Choroid plexus epithelial cell (primary cell): ENCODE measurements around the gene CERT1.
A peak's percentile ranks its signal among the peaks of the same experiment; 100 is the strongest.

Experiments
- DNase-seq: peaks from one replicate; pipeline ENCODE4 v3.0.0-alpha.2; 2010; ENCODE audit warnings: low read depth
- H3K4me3 ChIP-seq: 2 replicates; pipeline ENCODE4 v1.5.1; 2011; ENCODE audit warnings: low read depth, mild to moderate bottlenecking, control low read depth, low read length, moderate library complexity
- TF ChIP-seq, protein P1 (sequence below): conservative IDR thresholded peaks from 2 replicates; pipeline ENCODE4 v1.5.1; 2011; ENCODE audit warnings: low read depth, mild to moderate bottlenecking, control low read depth, inconsistent platforms, low read length, moderate library complexity

Gene CERT1

GRCh38 chr5:75342836-75343235 lies 168.6 kb downstream of the CERT1 start:
- H3K4me3 ChIP-seq: no peak overlapping the region
- DNase-seq: no peak
- TF ChIP-seq, protein P1, sequence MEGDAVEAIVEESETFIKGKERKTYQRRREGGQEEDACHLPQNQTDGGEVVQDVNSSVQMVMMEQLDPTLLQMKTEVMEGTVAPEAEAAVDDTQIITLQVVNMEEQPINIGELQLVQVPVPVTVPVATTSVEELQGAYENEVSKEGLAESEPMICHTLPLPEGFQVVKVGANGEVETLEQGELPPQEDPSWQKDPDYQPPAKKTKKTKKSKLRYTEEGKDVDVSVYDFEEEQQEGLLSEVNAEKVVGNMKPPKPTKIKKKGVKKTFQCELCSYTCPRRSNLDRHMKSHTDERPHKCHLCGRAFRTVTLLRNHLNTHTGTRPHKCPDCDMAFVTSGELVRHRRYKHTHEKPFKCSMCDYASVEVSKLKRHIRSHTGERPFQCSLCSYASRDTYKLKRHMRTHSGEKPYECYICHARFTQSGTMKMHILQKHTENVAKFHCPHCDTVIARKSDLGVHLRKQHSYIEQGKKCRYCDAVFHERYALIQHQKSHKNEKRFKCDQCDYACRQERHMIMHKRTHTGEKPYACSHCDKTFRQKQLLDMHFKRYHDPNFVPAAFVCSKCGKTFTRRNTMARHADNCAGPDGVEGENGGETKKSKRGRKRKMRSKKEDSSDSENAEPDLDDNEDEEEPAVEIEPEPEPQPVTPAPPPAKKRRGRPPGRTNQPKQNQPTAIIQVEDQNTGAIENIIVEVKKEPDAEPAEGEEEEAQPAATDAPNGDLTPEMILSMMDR: no peak

GRCh38 chr5:75341934-75342333 lies 169.5 kb downstream of the CERT1 start:
- DNase-seq: no peak
- TF ChIP-seq, protein P1: no peak
- no peak overlapping the region for H3K4me3 ChIP-seq

GRCh38 chr5:75340714-75341478 lies 170.5 kb downstream of the CERT1 start:
- no peak overlapping the region for H3K4me3 ChIP-seq

DNA sequence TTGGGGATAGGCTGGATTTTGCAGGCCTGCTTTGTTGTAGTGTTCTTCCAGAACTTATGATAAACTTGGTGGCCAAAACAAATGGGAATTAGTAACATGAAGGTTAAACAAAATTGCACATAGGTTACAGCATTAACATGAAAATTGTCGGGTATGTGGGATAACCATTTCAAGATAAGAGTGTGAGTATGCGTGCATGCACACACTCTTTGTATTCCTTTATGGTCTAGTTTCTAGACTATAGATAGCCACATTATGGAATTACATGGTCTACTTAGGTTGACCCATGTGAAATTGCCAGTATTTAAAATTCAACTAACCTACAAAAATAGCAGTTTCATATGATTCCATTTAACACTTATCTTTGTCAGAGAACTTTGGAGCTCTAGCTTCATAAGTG lies 173.0 kb downstream of the CERT1 start:
- TF ChIP-seq, protein P1: no peak
- DNase-seq: no peak
- peak overlapping the region; percentile 67 for H3K4me3 ChIP-seq

More at GRCh38 chr5:75340714-75341478, 170.5 kb downstream of the CERT1 start:
- TF ChIP-seq, protein P1: no peak
- DNase-seq: peak; percentile 53

DNA sequence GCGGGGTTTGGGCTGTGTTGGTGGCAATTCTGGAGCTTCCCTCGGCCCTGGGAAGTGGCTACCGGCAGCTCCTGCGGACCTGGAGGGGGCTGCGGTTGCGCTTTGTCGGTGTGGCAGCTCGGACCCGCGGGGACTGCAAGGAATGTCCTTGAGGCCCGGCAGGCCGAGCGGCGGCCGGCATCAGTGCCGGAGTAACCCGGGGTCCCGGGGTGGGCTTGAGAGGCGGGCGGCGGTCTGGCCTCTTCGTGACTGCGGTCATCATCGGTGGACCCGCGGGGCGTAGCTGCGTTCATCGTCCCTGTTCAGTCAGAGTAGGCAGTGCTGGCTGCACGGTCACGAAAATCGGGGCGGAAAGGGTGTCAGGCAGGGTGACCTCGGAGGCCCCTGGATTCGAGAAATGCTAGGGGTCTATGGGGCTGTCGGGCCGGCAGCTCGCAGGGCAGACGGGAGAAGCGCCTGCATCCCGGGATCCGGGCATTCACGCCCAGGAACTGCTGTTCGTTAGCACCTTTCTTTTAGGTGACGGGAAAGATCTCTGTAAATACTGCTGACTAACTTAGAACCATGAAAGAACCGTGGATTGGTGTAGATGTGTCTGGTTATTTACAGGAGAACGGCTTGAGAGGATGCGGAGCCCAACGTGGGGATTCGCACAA lies 173.9 kb downstream of the CERT1 start:
- TF ChIP-seq, protein P1: no peak
- no peak for DNase-seq
- peak overlapping the region; percentile 67 for H3K4me3 ChIP-seq

GRCh38 chr5:75336615-75337336 lies 174.7 kb downstream of the CERT1 start, which contains the start of gene HMGCR:
Gene HMGCR, plus strand, starts transcription at chr5:75337220. Its CDS starts 5,386 bp downstream, at chr5:75342606.
- H3K4me3 ChIP-seq: peak within 1 kb of the TSS; percentile 67
- TF ChIP-seq, protein P1: no peak
- DNase-seq: peak; percentile 100
